ENCODE results near the gene ADGB. TPM values are rescaled to one million over a fixed set of nuclear protein-coding genes. Genes with fewer than 3 reads are reported as not detected.

The ADGB gene
- polyA plus RNA-seq, 1 donor (not counting 4 experiments of a cell fraction or from before 2014, with no cell fraction given), result not detected

- no peaks in the 10 kb centered on the region for H3K79me2 ChIP-seq (ENCODE audit: control insufficient read depth, insufficient read depth, low read length)
- H3K4me2 ChIP-seq (ENCODE audit: control insufficient read depth, extremely low read depth, insufficient read depth, low read depth, low read length), result no peak overlapping the region
- H3K4me3 ChIP-seq (ENCODE audit: control insufficient read depth in 2 of 3, extremely low read depth in 1 of 3, insufficient read depth in 2 of 3, low read depth in 1 of 3, low read length in 3 of 3), result no peak overlapping the region
- no peaks in the 10 kb centered on the region for H3K9me1 ChIP-seq (ENCODE audit: control insufficient read depth, extremely low read depth, insufficient read depth, low read length)
- no peak overlapping the region for H3K27ac ChIP-seq (ENCODE audit: control insufficient read depth, insufficient read depth, low read length)
- H3K9me3 ChIP-seq (ENCODE audit: control insufficient read depth, low read depth, low read length), result no peaks in the 10 kb centered on the region
- H3K4me1 ChIP-seq (ENCODE audit: control insufficient read depth, extremely low read depth, insufficient read depth, low read length), result no peaks in the 10 kb centered on the region
- DNase-seq (ENCODE audit: low read depth, low spot score), result no peak
- no peak overlapping the region for H2AFZ ChIP-seq (ENCODE audit: control insufficient read depth, low read length)
- TF ChIP-seq CTCF (optimal IDR thresholded peaks at IDR 0.05 in 1 of 3, IDR thresholded peaks at IDR 0.05 in 1 of 3, conservative IDR thresholded peaks at IDR 0.05 in 1 of 3; ENCODE audit: extremely low read depth in 1 of 3, insufficient read depth in 2 of 3, low read length in 3 of 3) (no peak), EZH2 (IDR thresholded peaks at IDR 0.05; ENCODE audit: low read length) (no peak)
- no peak overlapping the region for H3K9ac ChIP-seq (ENCODE audit: control insufficient read depth, extremely low read depth, insufficient read depth, low read length)
- dilution Hi-C loops (cut with MboI; ENCODE audit: extremely low pct_ligation_motif_present, low sequenced_read_pairs), result no loop called here
- H4K20me1 ChIP-seq (ENCODE audit: control insufficient read depth, extremely low read depth, insufficient read depth, low read length), result no peaks in the 10 kb centered on the region
- no peak for FAIRE-seq
- H3K27me3 ChIP-seq (ENCODE audit: control insufficient read depth, extremely low read depth, insufficient read depth, low read length), result no peaks in the 10 kb centered on the region
- no peaks in the 10 kb centered on the region for H3K36me3 ChIP-seq (ENCODE audit: control insufficient read depth in 2 of 2, extremely low read depth in 1 of 2, insufficient read depth in 2 of 2, low read length in 2 of 2)
Observed at GRCh38 chr6:146670161-146670560, 71.4 kb downstream of the ADGB start.

GRCh38 chr6:146673069-146673468, 74.3 kb downstream of the ADGB start:
- FAIRE-seq (no peak), DNase-seq (ENCODE audit: low read depth, low spot score) (no peak)
- H3K79me2 ChIP-seq (ENCODE audit: control insufficient read depth, insufficient read depth, low read length), result no peaks in the 10 kb centered on the region
- no peak overlapping the region for H3K27ac ChIP-seq (ENCODE audit: control insufficient read depth, insufficient read depth, low read length)
- H3K4me1 ChIP-seq (ENCODE audit: control insufficient read depth, extremely low read depth, insufficient read depth, low read length), result no peaks in the 10 kb centered on the region
- TF ChIP-seq EZH2 (IDR thresholded peaks at IDR 0.05; ENCODE audit: low read length) (no peak), CTCF (optimal IDR thresholded peaks at IDR 0.05 in 1 of 3, IDR thresholded peaks at IDR 0.05 in 1 of 3, conservative IDR thresholded peaks at IDR 0.05 in 1 of 3; ENCODE audit: extremely low read depth in 1 of 3, insufficient read depth in 2 of 3, low read length in 3 of 3) (no peak)
- dilution Hi-C loops (cut with MboI; ENCODE audit: extremely low pct_ligation_motif_present, low sequenced_read_pairs), result no loop called here
- H3K9me1 ChIP-seq (ENCODE audit: control insufficient read depth, extremely low read depth, insufficient read depth, low read length), result no peaks in the 10 kb centered on the region
- no peaks in the 10 kb centered on the region for H3K36me3 ChIP-seq (ENCODE audit: control insufficient read depth in 2 of 2, extremely low read depth in 1 of 2, insufficient read depth in 2 of 2, low read length in 2 of 2)
- H2AFZ ChIP-seq (ENCODE audit: control insufficient read depth, low read length), result no peak overlapping the region
- H3K27me3 ChIP-seq (ENCODE audit: control insufficient read depth, extremely low read depth, insufficient read depth, low read length), result no peaks in the 10 kb centered on the region
- H3K4me2 ChIP-seq (ENCODE audit: control insufficient read depth, extremely low read depth, insufficient read depth, low read depth, low read length), result no peak overlapping the region
- H4K20me1 ChIP-seq (ENCODE audit: control insufficient read depth, extremely low read depth, insufficient read depth, low read length), result no peaks in the 10 kb centered on the region
- no peak overlapping the region for H3K9ac ChIP-seq (ENCODE audit: control insufficient read depth, extremely low read depth, insufficient read depth, low read length)
- no peaks in the 10 kb centered on the region for H3K9me3 ChIP-seq (ENCODE audit: control insufficient read depth, low read depth, low read length)
- H3K4me3 ChIP-seq (ENCODE audit: control insufficient read depth in 2 of 3, extremely low read depth in 1 of 3, insufficient read depth in 2 of 3, low read depth in 1 of 3, low read length in 3 of 3), result no peak overlapping the region

Data from keratinocyte (primary cell).